ENCODE measurements around the gene GPNMB.

The GPNMB gene

DNA sequence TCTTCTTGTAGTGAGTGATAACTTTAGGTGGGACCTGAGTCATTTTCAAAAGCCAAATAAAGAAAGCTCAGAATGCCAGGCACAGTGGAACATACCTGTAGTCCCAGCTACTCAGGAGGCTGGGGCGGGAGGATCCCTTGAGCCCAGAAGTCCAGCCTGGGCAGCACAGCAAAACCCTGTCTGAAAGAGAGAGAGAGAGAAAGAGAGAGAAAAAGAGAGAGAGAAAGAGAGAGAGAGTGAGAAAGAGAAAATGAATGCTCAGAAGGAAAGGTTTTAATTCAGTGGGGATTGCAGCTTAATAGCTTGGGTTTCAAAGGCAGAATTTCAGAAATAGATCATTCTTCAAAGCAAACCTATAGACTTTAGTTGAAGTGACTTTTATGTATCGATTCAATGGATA lies 25.7 kb downstream of the GPNMB start:
- Histone ChIP-seq H3K27ac (ENCODE audit: low read depth, low read length) (no peak overlapping the region), H3K36me3 (ENCODE audit: control insufficient read depth, insufficient read depth, low read length) (no peaks in the 10 kb centered on the region), H3K4me1 (ENCODE audit: control insufficient read depth, insufficient read depth, low read length) (peaks cover 6% of the 10 kb centered on the region), H3K9me3 (ENCODE audit: control insufficient read depth, insufficient read depth, low read depth, low read length) (0 out of 2 replicates have a peak, but pooled peaks cover 3% of the 10 kb centered on the region), H3K9ac (ENCODE audit: low read length) (no peak overlapping the region), H3K27me3 (ENCODE audit: control insufficient read depth, insufficient read depth, low read length) (no peaks in the 10 kb centered on the region), H3K4me3 (ENCODE audit: low read depth, low read length) (no peak overlapping the region)

DNA sequence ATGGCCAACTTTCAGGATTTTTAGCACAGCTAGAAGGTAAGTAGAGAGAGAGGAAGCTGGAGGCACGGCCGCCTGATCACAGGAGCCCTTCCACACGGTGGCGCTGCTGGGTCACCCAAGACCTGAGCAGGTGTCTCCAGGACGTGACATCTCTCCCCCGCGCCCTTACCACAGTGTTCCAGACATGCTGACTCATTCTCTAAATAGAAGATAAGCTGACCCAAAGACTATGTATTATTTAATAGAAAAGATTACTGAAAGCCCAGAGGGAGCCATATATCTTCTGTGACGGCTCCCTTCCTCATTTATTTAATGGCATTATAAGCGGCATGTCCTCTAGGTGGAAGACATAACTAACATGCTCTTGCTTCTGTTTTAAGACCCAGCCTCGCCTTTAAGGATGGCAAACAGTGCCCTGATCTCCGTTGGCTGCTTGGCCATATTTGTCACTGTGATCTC lies 26.6 kb downstream of the GPNMB start:
- Histone ChIP-seq H3K27me3 (ENCODE audit: control insufficient read depth, insufficient read depth, low read length) (no peaks in the 10 kb centered on the region), H3K27ac (ENCODE audit: low read depth, low read length) (no peak overlapping the region), H3K4me3 (ENCODE audit: low read depth, low read length) (peak overlapping the region; percentile 48), H3K36me3 (ENCODE audit: control insufficient read depth, insufficient read depth, low read length) (no peaks in the 10 kb centered on the region), H3K9ac (ENCODE audit: low read length) (peak overlapping the region; percentile 77), H3K9me3 (ENCODE audit: control insufficient read depth, insufficient read depth, low read depth, low read length) (no peaks in the 10 kb centered on the region), H3K4me1 (ENCODE audit: control insufficient read depth, insufficient read depth, low read length) (peaks cover 6% of the 10 kb centered on the region)

DNA sequence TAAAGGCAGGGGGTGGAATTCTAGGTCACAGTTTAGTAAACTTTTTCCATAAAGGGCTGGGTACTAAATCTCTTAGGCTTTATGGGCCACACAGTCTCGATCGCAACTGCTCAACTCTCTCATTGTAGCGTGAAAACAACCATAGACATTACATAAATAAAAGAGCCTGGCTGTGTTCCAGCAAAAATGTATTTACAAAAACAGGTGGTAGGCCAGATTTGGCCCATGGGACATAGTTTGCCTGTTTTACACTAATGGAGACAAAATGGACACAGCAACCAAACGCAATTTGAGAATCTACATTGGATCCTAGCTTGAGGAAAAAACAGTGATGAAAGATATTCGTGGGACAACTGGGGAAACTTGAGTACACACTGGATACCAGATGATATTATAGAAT lies 29.3 kb downstream of the GPNMB start:
- H3K4me1 ChIP-seq (ENCODE audit: control insufficient read depth, insufficient read depth, low read length) = peaks cover 6% of the 10 kb centered on the region
- H3K27ac ChIP-seq (ENCODE audit: low read depth, low read length) = no peak overlapping the region
- H3K9me3 ChIP-seq (ENCODE audit: control insufficient read depth, insufficient read depth, low read depth, low read length) = no peaks in the 10 kb centered on the region
- no peaks in the 10 kb centered on the region for H3K27me3 ChIP-seq (ENCODE audit: control insufficient read depth, insufficient read depth, low read length)
- H3K9ac ChIP-seq (ENCODE audit: low read length) = no peak overlapping the region
- no peaks in the 10 kb centered on the region for H3K36me3 ChIP-seq (ENCODE audit: control insufficient read depth, insufficient read depth, low read length)
- H3K4me3 ChIP-seq (ENCODE audit: low read depth, low read length) = no peak overlapping the region

DNA sequence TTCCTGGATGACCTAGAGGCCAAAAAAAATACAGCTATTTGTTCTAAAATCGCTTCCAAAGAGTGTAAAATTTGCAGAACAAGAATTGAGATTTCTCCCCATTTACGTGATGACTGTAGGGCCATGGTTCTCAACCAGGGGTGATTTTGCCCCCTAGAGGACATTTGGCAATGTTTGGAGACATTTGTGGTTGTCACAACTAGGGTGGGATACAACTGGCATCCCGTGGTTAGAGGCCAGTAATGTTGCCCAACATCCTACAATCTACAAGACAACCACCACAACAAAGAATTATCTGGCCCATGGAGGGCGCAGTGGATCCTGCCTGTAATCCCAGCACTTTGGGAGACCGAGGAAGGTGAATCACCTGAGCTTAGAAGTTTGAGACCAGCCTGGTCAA lies 29.8 kb downstream of the GPNMB start:
- Histone ChIP-seq H3K4me3 (ENCODE audit: low read depth, low read length) (no peak overlapping the region), H3K4me1 (ENCODE audit: control insufficient read depth, insufficient read depth, low read length) (peaks cover 6% of the 10 kb centered on the region), H3K9ac (ENCODE audit: low read length) (no peak overlapping the region), H3K27me3 (ENCODE audit: control insufficient read depth, insufficient read depth, low read length) (no peaks in the 10 kb centered on the region), H3K27ac (ENCODE audit: low read depth, low read length) (no peak overlapping the region), H3K36me3 (ENCODE audit: control insufficient read depth, insufficient read depth, low read length) (no peaks in the 10 kb centered on the region), H3K9me3 (ENCODE audit: control insufficient read depth, insufficient read depth, low read depth, low read length) (no peaks in the 10 kb centered on the region)

GRCh38 chr7:23276947-23277346 lies 30.4 kb downstream of the GPNMB start:
- no peaks in the 10 kb centered on the region for H3K9me3 ChIP-seq (ENCODE audit: control insufficient read depth, insufficient read depth, low read depth, low read length)
- no peak overlapping the region for H3K4me3 ChIP-seq (ENCODE audit: low read depth, low read length)
- H3K36me3 ChIP-seq (ENCODE audit: control insufficient read depth, insufficient read depth, low read length) = no peaks in the 10 kb centered on the region
- H3K27me3 ChIP-seq (ENCODE audit: control insufficient read depth, insufficient read depth, low read length) = no peaks in the 10 kb centered on the region
- peaks cover 6% of the 10 kb centered on the region for H3K4me1 ChIP-seq (ENCODE audit: control insufficient read depth, insufficient read depth, low read length)
- no peak overlapping the region for H3K9ac ChIP-seq (ENCODE audit: low read length)
- H3K27ac ChIP-seq (ENCODE audit: low read depth, low read length) = no peak overlapping the region

DNA sequence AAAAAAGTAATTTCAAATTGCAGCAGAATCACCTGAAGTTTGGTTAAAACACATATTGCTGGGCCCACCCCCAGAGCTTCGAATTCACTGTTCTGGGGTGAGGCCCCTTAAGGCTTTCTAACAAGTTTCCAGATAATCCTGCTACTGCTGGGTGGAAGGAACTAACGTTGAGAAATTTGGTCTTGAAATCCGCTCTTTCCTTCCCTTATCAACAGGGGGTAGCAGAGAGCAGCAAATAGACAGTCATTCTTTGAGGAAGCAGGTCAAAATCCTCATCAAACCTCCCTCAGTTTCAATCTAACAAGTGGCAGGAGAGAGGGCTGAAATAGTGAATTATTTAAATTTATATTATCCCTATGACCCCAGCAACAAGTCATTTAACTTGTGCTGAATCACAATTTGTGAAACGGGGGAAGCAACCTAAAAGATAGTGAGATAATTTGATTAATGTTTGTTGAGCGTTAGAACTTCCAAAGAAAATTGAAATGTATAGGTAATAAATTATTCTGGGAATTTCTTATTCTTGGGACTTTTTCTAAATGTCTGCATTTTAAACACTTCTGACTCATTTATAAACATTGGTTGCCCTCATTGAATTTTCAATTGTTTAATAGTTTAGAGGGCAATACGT lies 30.9 kb downstream of the GPNMB start:
- H3K9me3 ChIP-seq (ENCODE audit: control insufficient read depth, insufficient read depth, low read depth, low read length) = no peaks in the 10 kb centered on the region
- H3K27me3 ChIP-seq (ENCODE audit: control insufficient read depth, insufficient read depth, low read length) = no peaks in the 10 kb centered on the region
- no peak overlapping the region for H3K4me3 ChIP-seq (ENCODE audit: low read depth, low read length)
- no peak overlapping the region for H3K27ac ChIP-seq (ENCODE audit: low read depth, low read length)
- H3K36me3 ChIP-seq (ENCODE audit: control insufficient read depth, insufficient read depth, low read length) = no peaks in the 10 kb centered on the region
- no peak overlapping the region for H3K9ac ChIP-seq (ENCODE audit: low read length)
- peaks cover 6% of the 10 kb centered on the region for H3K4me1 ChIP-seq (ENCODE audit: control insufficient read depth, insufficient read depth, low read length)

- H3K4me3 ChIP-seq (ENCODE audit: low read depth, low read length) = no peak overlapping the region
- no peaks in the 10 kb centered on the region for H3K27me3 ChIP-seq (ENCODE audit: control insufficient read depth, insufficient read depth, low read length)
- H3K27ac ChIP-seq (ENCODE audit: low read depth, low read length) = no peak overlapping the region
- no peaks in the 10 kb centered on the region for H3K9me3 ChIP-seq (ENCODE audit: control insufficient read depth, insufficient read depth, low read depth, low read length)
- H3K36me3 ChIP-seq (ENCODE audit: control insufficient read depth, insufficient read depth, low read length) = no peaks in the 10 kb centered on the region
- H3K9ac ChIP-seq (ENCODE audit: low read length) = no peak overlapping the region
- H3K4me1 ChIP-seq (ENCODE audit: control insufficient read depth, insufficient read depth, low read length) = no peaks in the 10 kb centered on the region
Observed at GRCh38 chr7:23279819-23280525, 33.4 kb downstream of the GPNMB start.

DNA sequence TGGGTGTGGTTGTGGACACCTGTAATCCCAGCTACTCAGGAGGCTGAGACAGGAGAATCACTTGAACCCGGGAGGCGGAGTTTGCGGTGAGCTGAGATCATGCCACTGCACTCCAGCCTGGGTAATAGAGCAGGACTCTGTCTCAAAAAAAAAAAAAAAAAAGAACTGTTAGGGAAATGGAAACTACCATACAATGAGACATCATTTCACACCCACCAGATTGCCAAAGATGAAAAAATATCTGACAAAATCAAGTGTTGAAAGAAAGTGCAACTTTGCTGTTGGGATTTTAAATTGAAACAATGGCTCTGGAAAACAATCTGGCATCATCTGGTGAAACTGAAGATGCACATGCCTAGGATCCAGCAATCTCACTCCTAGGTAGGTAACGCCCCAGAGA lies 36.5 kb downstream of the GPNMB start:
- Histone ChIP-seq H3K27ac (ENCODE audit: low read depth, low read length) (no peak overlapping the region), H3K4me3 (ENCODE audit: low read depth, low read length) (no peak overlapping the region), H3K4me1 (ENCODE audit: control insufficient read depth, insufficient read depth, low read length) (peaks cover 5% of the 10 kb centered on the region; the same call in 1 of the 2 replicates)

DNA sequence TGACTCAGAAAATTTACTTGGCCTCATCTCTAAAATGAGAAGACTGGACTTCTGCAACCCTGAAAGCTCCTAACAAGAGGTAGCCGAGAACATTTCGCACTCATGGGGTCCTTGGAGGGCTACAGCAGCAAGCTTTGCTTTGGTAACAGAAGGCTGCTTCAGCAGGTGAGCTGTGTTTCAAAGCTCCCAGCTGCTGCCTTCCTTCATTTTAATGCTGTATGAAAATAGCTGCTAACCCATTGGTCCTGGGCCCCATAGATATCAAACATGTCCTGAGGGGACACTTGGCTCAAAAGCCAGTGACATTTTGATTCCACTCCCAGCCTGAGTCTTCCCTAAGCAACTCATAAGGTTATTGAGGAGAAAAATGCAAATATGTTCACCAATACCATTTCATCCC lies 38.3 kb downstream of the GPNMB start:
- Histone ChIP-seq H3K9ac (ENCODE audit: low read length) (no peak overlapping the region), H3K27me3 (ENCODE audit: control insufficient read depth, insufficient read depth, low read length) (no peaks in the 10 kb centered on the region), H3K36me3 (ENCODE audit: control insufficient read depth, insufficient read depth, low read length) (no peaks in the 10 kb centered on the region), H3K4me3 (ENCODE audit: low read depth, low read length) (no peak overlapping the region), H3K4me1 (ENCODE audit: control insufficient read depth, insufficient read depth, low read length) (peaks cover 5% of the 10 kb centered on the region; the same call in 1 of the 2 replicates), H3K27ac (ENCODE audit: low read depth, low read length) (no peak overlapping the region), H3K9me3 (ENCODE audit: control insufficient read depth, insufficient read depth, low read depth, low read length) (no peaks in the 10 kb centered on the region)

More for the DNA sequence above, 36.5 kb downstream of the GPNMB start:
- no peaks in the 10 kb centered on the region for H3K36me3 ChIP-seq (ENCODE audit: control insufficient read depth, insufficient read depth, low read length)
- H3K9ac ChIP-seq (ENCODE audit: low read length) = no peak overlapping the region
- H3K9me3 ChIP-seq (ENCODE audit: control insufficient read depth, insufficient read depth, low read depth, low read length) = no peaks in the 10 kb centered on the region
- H3K27me3 ChIP-seq (ENCODE audit: control insufficient read depth, insufficient read depth, low read length) = no peaks in the 10 kb centered on the region

- Histone ChIP-seq H3K9me3 (ENCODE audit: control insufficient read depth, insufficient read depth, low read depth, low read length) (no peaks in the 10 kb centered on the region), H3K36me3 (ENCODE audit: control insufficient read depth, insufficient read depth, low read length) (no peaks in the 10 kb centered on the region), H3K27me3 (ENCODE audit: control insufficient read depth, insufficient read depth, low read length) (no peaks in the 10 kb centered on the region), H3K4me3 (ENCODE audit: low read depth, low read length) (no peak overlapping the region), H3K4me1 (ENCODE audit: control insufficient read depth, insufficient read depth, low read length) (peaks cover 5% of the 10 kb centered on the region; the same call in 1 of the 2 replicates), H3K9ac (ENCODE audit: low read length) (no peak overlapping the region), H3K27ac (ENCODE audit: low read depth, low read length) (no peak overlapping the region)
Observed at GRCh38 chr7:23285657-23286646, 39.4 kb downstream of the GPNMB start.

Measured in HUES6 (cell line).